IMR-90 (cell line): Measurements from ENCODE around the gene GLG1. TPM values are rescaled to one million over a fixed set of nuclear protein-coding genes. Genes with fewer than 3 reads are reported as not detected.

Experiments used
- ATAC-seq: fragments of 200-7000 bp; cut with Tn5 transposase; 2 replicates; pipeline ENCODE4 v1.9.1; 2020; ENCODE audit warnings: low read depth, mild to moderate bottlenecking, moderate library complexity
- BruUV-seq: library from RNA; stranded (reverse); fragments of 400-500 nt; replicated peaks from 2 replicates; lab custom pipeline; 2021; lab: Mats Ljungman, UMichigan
- CTCF ChIA-PET: fragments of 300-600 bp; formaldehyde crosslinking; extraction: SDS; loops from one replicate; lab custom pipeline; 2021; ENCODE audit warnings: antibody characterized with exemption; lab: Yijun Ruan, JAX
- POLR2A ChIA-PET: fragments of 300-600 bp; sonication (Branson Sonifier 250); formaldehyde crosslinking; loops from one replicate; lab custom pipeline; 2022; ENCODE audit warnings: antibody characterized with exemption; ENCODE audit not compliant: unreplicated experiment; lab: Charles Lee
- DNase-seq: peaks from one replicate; pipeline ENCODE4 v3.0.0; 2013
- H2AFZ ChIP-seq: replicated peaks from 2 replicates; pipeline ENCODE3; 2013; ENCODE audit warnings: low read length, mild to moderate bottlenecking; ENCODE audit not compliant: poor library complexity
- H2AK5ac ChIP-seq: 2 replicates; pipeline ENCODE4 v1.6.1; 2013; ENCODE audit warnings: low read depth, low read length, inconsistent platforms
- H2AK9ac ChIP-seq: replicated peaks from 2 replicates; pipeline ENCODE3; 2013; ENCODE audit warnings: mild to moderate bottlenecking, low read depth, low read length, moderate library complexity; ENCODE audit not compliant: poor library complexity
- H2BK120ac ChIP-seq: 2 replicates; pipeline ENCODE4 v1.6.1; 2013; ENCODE audit warnings: low read depth, low read length, inconsistent platforms
- H2BK15ac ChIP-seq: 3 replicates; pipeline ENCODE4 v1.6.1; 2013; ENCODE audit warnings: low read depth, low read length, inconsistent platforms
- H2BK20ac ChIP-seq: 2 replicates; pipeline ENCODE4 v1.6.1; 2013; ENCODE audit warnings: low read depth, mild to moderate bottlenecking, inconsistent platforms, low read length, moderate library complexity
- H2BK5ac ChIP-seq: 2 replicates; pipeline ENCODE4 v1.6.1; 2013; ENCODE audit warnings: mild to moderate bottlenecking, low read depth, low read length, inconsistent platforms; ENCODE audit not compliant: poor library complexity, severe bottlenecking
- H3K14ac ChIP-seq: replicated peaks from 2 replicates; pipeline ENCODE4 v1.6.1; 2013; ENCODE audit warnings: low read depth, low read length, inconsistent platforms
- H3K18ac ChIP-seq: 2 replicates; pipeline ENCODE4 v1.6.1; 2013; ENCODE audit warnings: low read depth, low read length, control low read depth
- H3K23ac ChIP-seq: 2 replicates; pipeline ENCODE4 v1.6.1; 2013; ENCODE audit warnings: low read depth, low read length, inconsistent platforms
- H3K27ac ChIP-seq: 2 replicates; pipeline ENCODE4 v1.5.1; 2013; ENCODE audit warnings: mild to moderate bottlenecking, control low read depth, low read length; ENCODE audit not compliant: insufficient read depth
- H3K27me3 ChIP-seq: 2 replicates; pipeline ENCODE4 v1.6.1; 2013; ENCODE audit warnings: low read length; ENCODE audit not compliant: control insufficient read depth, insufficient read depth
- H3K36me3 ChIP-seq: 2 replicates; pipeline ENCODE4 v1.6.1; 2013; ENCODE audit warnings: low read length, mixed read lengths; ENCODE audit not compliant: control insufficient read depth, insufficient read depth
- H3K4ac ChIP-seq: 2 replicates; pipeline ENCODE4 v1.6.1; 2013; ENCODE audit warnings: low read depth, low read length, inconsistent platforms
- H3K4me1 ChIP-seq: 2 replicates; pipeline ENCODE4 v1.6.1; 2013; ENCODE audit warnings: low read length, mixed read lengths; ENCODE audit not compliant: control insufficient read depth, insufficient read depth
- H3K4me2 ChIP-seq: 2 replicates; pipeline ENCODE4 v1.6.1; 2013; ENCODE audit warnings: low read depth, mild to moderate bottlenecking, control low read depth, low read length, moderate library complexity
- H3K4me3 ChIP-seq: 2 replicates; pipeline ENCODE4 v1.5.1; 2013; ENCODE audit warnings: low read depth, mild to moderate bottlenecking, control low read depth, low read length, moderate library complexity; ENCODE audit not compliant: insufficient read depth
- H3K56ac ChIP-seq: 2 replicates; pipeline ENCODE4 v1.6.1; 2013; ENCODE audit warnings: low read length, inconsistent platforms; ENCODE audit not compliant: insufficient read depth; ENCODE audit errors: extremely low read depth
- H3K79me1 ChIP-seq, 2 experiments: 2 replicates each; pipeline ENCODE4 v1.6.1; 2013; ENCODE audit warnings: low read length in 2 of 2, inconsistent platforms in 1 of 2, low read depth in 1 of 2
- H3K9ac ChIP-seq: 2 replicates; pipeline ENCODE4 v1.6.1; 2013; ENCODE audit warnings: low read depth, low read length, control low read depth
- H3K9me1 ChIP-seq: 2 replicates; pipeline ENCODE4 v1.6.1; 2013; ENCODE audit warnings: low read length, inconsistent platforms; ENCODE audit not compliant: insufficient read depth
- H3K9me3 ChIP-seq: 2 replicates; pipeline ENCODE4 v1.6.1; 2013; ENCODE audit warnings: low read length; ENCODE audit not compliant: control insufficient read depth, insufficient read depth
- H4K20me1 ChIP-seq: 2 replicates; pipeline ENCODE4 v1.6.1; 2013; ENCODE audit warnings: low read length, inconsistent platforms; ENCODE audit not compliant: insufficient read depth
- H4K5ac ChIP-seq: 2 replicates; pipeline ENCODE4 v1.6.1; 2013; ENCODE audit warnings: mild to moderate bottlenecking, low read depth, low read length, control low read depth
- H4K8ac ChIP-seq, 2 experiments: 2 replicates each; pipeline ENCODE4 v1.6.1; 2013; ENCODE audit warnings: low read depth in 2 of 2, low read length in 2 of 2, control low read depth in 1 of 2, inconsistent platforms in 1 of 2
- H4K91ac ChIP-seq: 2 replicates; pipeline ENCODE4 v1.6.1; 2013; ENCODE audit warnings: low read depth, low read length, inconsistent platforms; ENCODE audit not compliant: insufficient read depth
- CEBPB ChIP-seq: IDR thresholded peaks from 2 replicates; pipeline ENCODE4 v1.6.1; 2012; ENCODE audit warnings: low read depth, low read length, improper control_type of control experiment
- CHD1 ChIP-seq: IDR thresholded peaks from 2 replicates; pipeline ENCODE4 v1.6.1; 2012; ENCODE audit warnings: low read depth, low read length, improper control_type of control experiment
- CTCF ChIP-seq: conservative IDR thresholded peaks from 2 replicates; pipeline ENCODE4 v1.5.1; 2012; ENCODE audit warnings: mild to moderate bottlenecking, low read depth, low read length, improper control_type of control experiment
- FOS ChIP-seq: fragments of 150-350 bp; IDR thresholded peaks from 2 replicates; pipeline ENCODE4 v1.6.1; 2016; ENCODE audit warnings: low read depth, low read length
- MAFK ChIP-seq: IDR thresholded peaks from 2 replicates; pipeline ENCODE4 v1.6.1; 2012; ENCODE audit warnings: low read depth, low read length, improper control_type of control experiment
- MAZ ChIP-seq: IDR thresholded peaks from 2 replicates; pipeline ENCODE4 v1.6.1; 2012; ENCODE audit warnings: low read depth, mild to moderate bottlenecking, low read length, improper control_type of control experiment, moderate library complexity, borderline replicate concordance
- POLR2A ChIP-seq: IDR thresholded peaks from 2 replicates; pipeline ENCODE4 v1.6.1; 2012; ENCODE audit warnings: mild to moderate bottlenecking, low read depth, low read length
- RAD21 ChIP-seq: IDR thresholded peaks from 2 replicates; pipeline ENCODE4 v1.6.1; 2012; ENCODE audit warnings: low read length, improper control_type of control experiment
- RCOR1 ChIP-seq: IDR thresholded peaks from 2 replicates; pipeline ENCODE4 v1.6.1; 2012; ENCODE audit warnings: mild to moderate bottlenecking, low read length, improper control_type of control experiment; ENCODE audit not compliant: insufficient replicate concordance
- RFX5 ChIP-seq: IDR thresholded peaks from 2 replicates; pipeline ENCODE4 v1.8.0; 2012; ENCODE audit warnings: low read depth, mild to moderate bottlenecking, low read length, moderate library complexity
- SMC3 ChIP-seq: fragments of 150-350 bp; IDR thresholded peaks from 2 replicates; pipeline ENCODE4 v1.6.1; 2016; ENCODE audit warnings: low read depth, mild to moderate bottlenecking, antibody characterized with exemption, low read length, moderate library complexity
- whole genome bisulfite sequencing, 2 experiments: methylation state at CpG; one replicate each; pipeline versions ENCODE4 v1.1.5 to v1.1.7; 2013; ENCODE audit warnings: missing lambda C conversion rate in 2 of 2; ENCODE audit not compliant: insufficient read length in 1 of 2; ENCODE audit errors: extremely low coverage in 2 of 2; 5-methylcytosine and 5-hydroxymethylcytosine counted together
- dilution Hi-C: fragments of 300-500 bp; cut with HindIII; formaldehyde crosslinking; loops from one replicate; pipeline ENCODE4 v1.14.3; 2018; ENCODE audit warnings: low sequenced_read_pairs; ENCODE audit not compliant: unreplicated experiment
- in situ Hi-C: fragments of 300-500 bp; cut with MboI; formaldehyde crosslinking; loops from 3 replicates; pipeline ENCODE4 v1.14.3; 2019; ENCODE audit warnings: low sequenced_read_pairs, inconsistent platforms, mixed read lengths
- intact Hi-C: fragments of 100-400 bp; cut with micrococcal nuclease; formaldehyde crosslinking; loops from 2 replicates; pipeline ENCODE4 v1.10.0; 2022
- polyA plus RNA-seq, 3 experiments: library from polyadenylated mRNA; depleted of rRNA; stranded (reverse); fragments of >200 nt; gene quantifications; 2 replicates each; pipeline ENCODE4 v1.2.3, GENCODE V29; 2012; ENCODE audit warnings: low replicate concordance in 1 of 3
- total RNA-seq: library from RNA; depleted of rRNA; stranded (reverse); fragments of >200 nt; gene quantifications from 2 replicates; pipeline ENCODE4 v1.2.3, GENCODE V29; 2012
- TF ChIP-seq, protein P1 (sequence below): fragments of 150-350 bp; IDR thresholded peaks from 2 replicates; pipeline ENCODE4 v1.6.1; 2016; ENCODE audit warnings: low read depth, mild to moderate bottlenecking, low read length, moderate library complexity, borderline replicate concordance

Gene GLG1
- total and polyA plus RNA-seq, 2 of the 4 experiments (the other 2 are of a cell fraction), result 91.0 to 107 TPM

DNA sequence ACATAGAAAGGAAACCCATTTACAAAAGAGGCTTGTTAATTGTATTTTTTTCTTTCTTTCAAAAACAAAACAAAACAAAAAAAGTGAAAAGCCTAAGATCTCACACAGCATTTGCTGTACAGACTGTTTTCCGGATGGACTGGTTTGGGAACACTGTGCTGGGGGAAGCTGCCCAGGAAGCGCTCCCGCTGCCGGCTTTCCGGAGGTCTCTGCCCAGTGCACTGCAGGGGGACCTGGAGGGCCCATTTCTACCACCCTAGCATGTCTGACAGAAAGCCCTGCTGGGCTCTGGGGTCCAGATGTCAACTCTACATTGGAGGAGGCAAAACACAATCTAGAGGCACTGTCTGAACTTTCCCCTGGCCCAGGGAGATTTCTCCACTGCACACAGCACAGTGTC is 159.3 kb downstream of the GLG1 start:
- Histone ChIP-seq H4K8ac (no peak overlapping the region), H2AK9ac (no peak overlapping the region), H3K56ac (no peak overlapping the region), H2BK15ac (no peak overlapping the region), H3K4me1 (peaks cover 10% of the 10 kb centered on the region), H2AFZ (no peak overlapping the region), H3K27me3 (no peaks in the 10 kb centered on the region), H3K9ac (no peak overlapping the region), H3K27ac (no peak overlapping the region), H4K5ac (no peak overlapping the region), H2BK5ac (no peak overlapping the region), H4K91ac (no peak overlapping the region), H3K9me1 (peaks cover 24% of the 10 kb centered on the region), H3K79me1 (peaks cover 7 to 40% of the 10 kb centered on the region in 2 experiments; a peak in 3 of 4 replicates), H3K14ac (peak overlapping the region; percentile 37; the same call in 1 of the 2 replicates), H2BK120ac (0 out of 2 replicates have a peak overlapping the region, but pooled peaks have one; percentile 7), H3K4me2 (no peak overlapping the region), H4K20me1 (peaks cover 13% of the 10 kb centered on the region; the same call in 1 of the 2 replicates), H3K23ac (no peak overlapping the region), H3K9me3 (no peaks in the 10 kb centered on the region), H3K36me3 (peaks cover 18% of the 10 kb centered on the region), H3K18ac (no peak overlapping the region), H3K4ac (no peak overlapping the region), H2AK5ac (peak overlapping the region; percentile 82), H3K4me3 (no peak overlapping the region), H2BK20ac (no peak overlapping the region)
- dilution Hi-C loops, result no loop called here
- DNase-seq (no peak), ATAC-seq (no peak)
- no TSS peak for BruUV-seq
- in situ Hi-C loops, result no loop called here
- intact Hi-C loops, result no loop called here
- CTCF ChIA-PET, result no interaction called here
- 83% methylated on average over 5 of the region's 5 CpGs; no CpG with 5 or more reads in 1 of the 2 experiments for WGBS, 2 experiments
- POLR2A ChIA-PET, result no interaction called here
- TF ChIP-seq CEBPB (no peak), RCOR1 (no peak), SMC3 (no peak), CHD1 (no peak), POLR2A (no peak), MAFK (no peak), MAZ (no peak), RAD21 (no peak), FOS (no peak), CTCF (no peak), RFX5 (no peak)
- TF ChIP-seq, protein P1, sequence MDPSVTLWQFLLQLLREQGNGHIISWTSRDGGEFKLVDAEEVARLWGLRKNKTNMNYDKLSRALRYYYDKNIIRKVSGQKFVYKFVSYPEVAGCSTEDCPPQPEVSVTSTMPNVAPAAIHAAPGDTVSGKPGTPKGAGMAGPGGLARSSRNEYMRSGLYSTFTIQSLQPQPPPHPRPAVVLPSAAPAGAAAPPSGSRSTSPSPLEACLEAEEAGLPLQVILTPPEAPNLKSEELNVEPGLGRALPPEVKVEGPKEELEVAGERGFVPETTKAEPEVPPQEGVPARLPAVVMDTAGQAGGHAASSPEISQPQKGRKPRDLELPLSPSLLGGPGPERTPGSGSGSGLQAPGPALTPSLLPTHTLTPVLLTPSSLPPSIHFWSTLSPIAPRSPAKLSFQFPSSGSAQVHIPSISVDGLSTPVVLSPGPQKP, result no peak
